NCI-H2227 (cell line): ENCODE results near the gene SSNA1.

ENCODE experiments used
- DNase-seq: peaks from one replicate; lab custom pipeline; 2025; ENCODE audit not compliant: unreplicated experiment; lab: John Stamatoyannopoulos, UW

Gene SSNA1

GRCh38 chr9:137152844-137153405 lies 35.6 kb upstream of the SSNA1 start:
- no peak for DNase-seq

- no peak for DNase-seq
These were observed 31.7 kb upstream of the SSNA1 start for GRCh38 chr9:137156567-137157375.

GRCh38 chr9:137157618-137158415 lies 30.7 kb upstream of the SSNA1 start:
- DNase-seq: no peak

- DNase-seq: no peak
These were observed 29.9 kb upstream of the SSNA1 start for GRCh38 chr9:137158625-137159024.

- no peak for DNase-seq
These were observed 29.1 kb upstream of the SSNA1 start for GRCh38 chr9:137159105-137160053.

- no peak for DNase-seq
These were observed 28.4 kb upstream of the SSNA1 start for GRCh38 chr9:137160054-137160425.

- DNase-seq: no peak
These were observed 27.5 kb upstream of the SSNA1 start for GRCh38 chr9:137160716-137161557.

- DNase-seq: no peak
These were observed 26.7 kb upstream of the SSNA1 start for GRCh38 chr9:137161558-137162486.

- DNase-seq: no peak
These were observed 25.7 kb upstream of the SSNA1 start for GRCh38 chr9:137162505-137163364.

- DNase-seq: no peak
These were observed 25.1 kb upstream of the SSNA1 start for GRCh38 chr9:137163365-137163715.

- no peak for DNase-seq
These were observed 24.7 kb upstream of the SSNA1 start for GRCh38 chr9:137163805-137164204.

GRCh38 chr9:137164370-137165249 lies 23.9 kb upstream of the SSNA1 start:
- DNase-seq: no peak

- DNase-seq: no peak
These were observed 23.1 kb upstream of the SSNA1 start for GRCh38 chr9:137165250-137165836.

GRCh38 chr9:137166380-137167229 lies 21.9 kb upstream of the SSNA1 start:
- DNase-seq: no peak

- DNase-seq: peak; percentile 30
These were observed 21.2 kb upstream of the SSNA1 start for GRCh38 chr9:137167277-137167746.
